ENCODE results near the gene HLA-DPA1.
A peak's percentile ranks its signal among the peaks of the same experiment; 100 is the strongest.
"Not testable (repeated sequence)": the region's sequence is repeated elsewhere in the genome, so short reads cannot be mapped to it uniquely, and the experiment has no call there.

The HLA-DPA1 gene

GRCh38 chr6:33088258-33088930 lies 14.9 kb upstream of the HLA-DPA1 start:
- DNase-seq = no peak

GRCh38 chr6:33085627-33086026 lies 12.2 kb upstream of the HLA-DPA1 start:
- no peak for DNase-seq

GRCh38 chr6:33082702-33083101 lies 9.3 kb upstream of the HLA-DPA1 start:
- peak in 2 of 3 experiments; percentile 8 to 43 for DNase-seq

GRCh38 chr6:33081098-33081824 lies 7.8 kb upstream of the HLA-DPA1 start:
- no peak for DNase-seq

- DNase-seq = no peak
Observed at GRCh38 chr6:33080127-33081089, 7.0 kb upstream of the HLA-DPA1 start.

GRCh38 chr6:33079580-33079979 lies 6.1 kb upstream of the HLA-DPA1 start:
- no peak for DNase-seq

GRCh38 chr6:33078919-33079521 lies 5.6 kb upstream of the HLA-DPA1 start:
- no peak for DNase-seq

- DNase-seq = no peak
Observed at GRCh38 chr6:33078442-33078841, 5.0 kb upstream of the HLA-DPA1 start.

- no peak for DNase-seq
Observed at GRCh38 chr6:33077908-33078307, 4.5 kb upstream of the HLA-DPA1 start.

GRCh38 chr6:33076406-33076934 lies 3.0 kb upstream of the HLA-DPA1 start:
- no peak for DNase-seq

- peak in 1 of 3 experiments; percentile 15 for DNase-seq
Observed at GRCh38 chr6:33075568-33076405, 2.3 kb upstream of the HLA-DPA1 start, which contains the start of gene HLA-DPB1. TSS of gene HLA-DPB1 (plus strand) at chr6:33075990. CDS start at chr6:33076042, 52 bp downstream.

- no peak for DNase-seq
Observed at GRCh38 chr6:33075208-33075567, 1.7 kb upstream of the HLA-DPA1 start.

- no peak for DNase-seq
Observed at GRCh38 chr6:33072508-33073100, 845 bp downstream of the HLA-DPA1 start.

GRCh38 chr6:33071569-33071968 lies 1.9 kb downstream of the HLA-DPA1 start:
- DNase-seq = no peak

- no peak for DNase-seq
Observed at GRCh38 chr6:33070909-33071308, 2.5 kb downstream of the HLA-DPA1 start.

- no peak for DNase-seq
Observed at GRCh38 chr6:33069021-33069738, 4.3 kb downstream of the HLA-DPA1 start.

GRCh38 chr6:33066917-33067521 lies 6.4 kb downstream of the HLA-DPA1 start:
- no peak for DNase-seq

- no peak for DNase-seq
Observed at GRCh38 chr6:33065312-33065711, 8.1 kb downstream of the HLA-DPA1 start.

GRCh38 chr6:33064723-33065122 lies 8.7 kb downstream of the HLA-DPA1 start:
- DNase-seq = no peak

GRCh38 chr6:33063435-33063834 lies 10.0 kb downstream of the HLA-DPA1 start:
- DNase-seq = not testable (repeated sequence)
